Astrocyte (in vitro differentiated cells and primary cell): ENCODE results near the gene ECI1.

Experiments used
- CTCF ChIP-seq: IDR thresholded peaks from 2 replicates; pipeline ENCODE4 v1.5.1; 2011; ENCODE audit warnings: low read depth, mild to moderate bottlenecking, inconsistent platforms, low read length, moderate library complexity; ENCODE audit not compliant: insufficient read depth
- EZH2 ChIP-seq: IDR thresholded peaks from 2 replicates; pipeline ENCODE4 v1.6.1; 2012; ENCODE audit warnings: mild to moderate bottlenecking, low read length, inconsistent platforms; ENCODE audit not compliant: insufficient read depth

DNA sequence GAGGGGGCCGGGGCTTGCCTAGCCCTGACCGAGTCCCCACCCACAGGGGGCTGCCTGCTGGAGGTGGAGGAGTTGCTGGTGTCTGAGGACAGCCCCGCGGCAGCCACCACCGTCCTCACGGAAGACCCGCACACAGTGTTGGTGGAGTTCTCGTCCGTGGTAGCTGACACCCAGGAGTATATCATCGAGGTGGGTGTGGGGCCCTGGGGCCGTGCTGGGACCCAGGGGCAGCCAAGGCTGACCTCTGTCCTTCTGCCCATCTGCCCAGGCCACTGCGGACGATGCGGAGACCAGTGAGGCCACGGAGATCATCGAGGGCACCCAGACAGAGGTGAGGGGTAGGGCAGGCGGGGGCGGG lies 16.6 kb downstream of the ECI1 start:
- no peak for TF ChIP-seq CTCF
- TF ChIP-seq EZH2, result no peak
